Memory B cell (primary cell): Measurements from ENCODE around the gene EIF2S3.

Experiments used
- ATAC-seq: fragments of 150-1000 bp; cut with Tn5 transposase; 2 replicates; pipeline ENCODE4 v1.10.0; 2021; ENCODE audit warnings: low read depth, mild to moderate bottlenecking, moderate library complexity
- DNase-seq, 2 donors: peaks; one replicate each; pipeline ENCODE4 v3.0.0; 2022; ENCODE audit warnings: low spot score in 2 of 2
- H3K27ac Mint-ChIP-seq: one replicate; pipeline ENCODE4 v1.8.0; 2022; ENCODE audit warnings: mild to moderate bottlenecking, moderate library complexity, mixed read lengths
- H3K27me3 Mint-ChIP-seq: one replicate; pipeline ENCODE4 v1.8.0; 2022; ENCODE audit warnings: mixed read lengths
- H3K36me3 Mint-ChIP-seq: one replicate; pipeline ENCODE4 v1.8.0; 2022; ENCODE audit warnings: mild to moderate bottlenecking, mixed read lengths
- H3K4me1 Mint-ChIP-seq: one replicate; pipeline ENCODE4 v1.8.0; 2022; ENCODE audit warnings: mixed read lengths
- H3K4me3 Mint-ChIP-seq: one replicate; pipeline ENCODE4 v1.8.0; 2022; ENCODE audit warnings: mild to moderate bottlenecking, moderate library complexity, mixed read lengths
- H3K9me3 Mint-ChIP-seq: one replicate; pipeline ENCODE4 v1.8.0; 2022; ENCODE audit warnings: mixed read lengths

EIF2S3 gene

GRCh38 chrX:24081661-24082154, 27.0 kb downstream of the EIF2S3 start:
- no peak overlapping the region for H3K4me3 Mint-ChIP-seq
- peaks cover 4% of the 10 kb centered on the region for H3K4me1 Mint-ChIP-seq
- no peaks in the 10 kb centered on the region for H3K27me3 Mint-ChIP-seq
- H3K9me3 Mint-ChIP-seq, result no peaks in the 10 kb centered on the region
- DNase-seq (peak in 1 of 2 donors; percentile 24), ATAC-seq (peak; percentile 71)
- no peak overlapping the region for H3K27ac Mint-ChIP-seq
- H3K36me3 Mint-ChIP-seq, result peaks cover 3% of the 10 kb centered on the region

GRCh38 chrX:24082447-24082846, 27.7 kb downstream of the EIF2S3 start:
- no peak overlapping the region for H3K4me3 Mint-ChIP-seq
- H3K4me1 Mint-ChIP-seq, result peaks cover 4% of the 10 kb centered on the region
- no peak overlapping the region for H3K27ac Mint-ChIP-seq
- DNase-seq, result no peak
- no peaks in the 10 kb centered on the region for H3K27me3 Mint-ChIP-seq
- no peaks in the 10 kb centered on the region for H3K9me3 Mint-ChIP-seq
- ATAC-seq, result no peak
- H3K36me3 Mint-ChIP-seq, result peaks cover 2% of the 10 kb centered on the region

GRCh38 chrX:24085101-24085500, 30.3 kb downstream of the EIF2S3 start:
- Mint-ChIP-seq H3K4me3 (no peak overlapping the region), H3K36me3 (no peaks in the 10 kb centered on the region), H3K27ac (no peak overlapping the region), H3K9me3 (no peaks in the 10 kb centered on the region), H3K27me3 (no peaks in the 10 kb centered on the region), H3K4me1 (peaks cover 4% of the 10 kb centered on the region)
- ATAC-seq (no peak), DNase-seq (no peak)

- Mint-ChIP-seq H3K27me3 (no peaks in the 10 kb centered on the region), H3K36me3 (peaks cover 4% of the 10 kb centered on the region), H3K4me1 (no peaks in the 10 kb centered on the region), H3K9me3 (no peaks in the 10 kb centered on the region), H3K4me3 (no peak overlapping the region), H3K27ac (no peak overlapping the region)
- no peak for DNase-seq
- no peak for ATAC-seq
Observed at GRCh38 chrX:24090300-24091200, 35.8 kb downstream of the EIF2S3 start.

GRCh38 chrX:24093746-24094145, 39.0 kb downstream of the EIF2S3 start:
- Mint-ChIP-seq H3K9me3 (no peaks in the 10 kb centered on the region), H3K27me3 (no peaks in the 10 kb centered on the region), H3K36me3 (peaks cover 7% of the 10 kb centered on the region), H3K27ac (no peak overlapping the region), H3K4me1 (no peaks in the 10 kb centered on the region), H3K4me3 (no peak overlapping the region)
- DNase-seq (no peak), ATAC-seq (no peak)

- Mint-ChIP-seq H3K4me1 (peaks cover 2% of the 10 kb centered on the region), H3K27me3 (no peaks in the 10 kb centered on the region), H3K9me3 (no peaks in the 10 kb centered on the region), H3K4me3 (no peak overlapping the region), H3K27ac (no peak overlapping the region), H3K36me3 (peaks cover 3% of the 10 kb centered on the region)
- no peak for ATAC-seq
- no peak for DNase-seq
Observed at GRCh38 chrX:24097741-24098260, 43.0 kb downstream of the EIF2S3 start.

GRCh38 chrX:24098932-24099331, 44.2 kb downstream of the EIF2S3 start:
- Mint-ChIP-seq H3K9me3 (no peaks in the 10 kb centered on the region), H3K36me3 (peaks cover 3% of the 10 kb centered on the region), H3K4me1 (peaks cover 2% of the 10 kb centered on the region), H3K4me3 (no peak overlapping the region), H3K27ac (no peak overlapping the region), H3K27me3 (no peaks in the 10 kb centered on the region)
- ATAC-seq (no peak), DNase-seq (no peak)

- no peak overlapping the region for H3K4me3 Mint-ChIP-seq
- H3K27ac Mint-ChIP-seq, result no peak overlapping the region
- ATAC-seq (no peak), DNase-seq (no peak)
- peaks cover 3% of the 10 kb centered on the region for H3K36me3 Mint-ChIP-seq
- H3K4me1 Mint-ChIP-seq, result peaks cover 2% of the 10 kb centered on the region
- no peaks in the 10 kb centered on the region for H3K9me3 Mint-ChIP-seq
- H3K27me3 Mint-ChIP-seq, result no peaks in the 10 kb centered on the region
Observed at GRCh38 chrX:24099394-24099793, 44.6 kb downstream of the EIF2S3 start.

GRCh38 chrX:24100713-24101112, 46.0 kb downstream of the EIF2S3 start:
- Mint-ChIP-seq H3K36me3 (peaks cover 3% of the 10 kb centered on the region), H3K4me3 (no peak overlapping the region), H3K4me1 (peaks cover 2% of the 10 kb centered on the region), H3K27ac (no peak overlapping the region), H3K27me3 (no peaks in the 10 kb centered on the region), H3K9me3 (no peaks in the 10 kb centered on the region)
- DNase-seq (no peak), ATAC-seq (no peak)

- no peaks in the 10 kb centered on the region for H3K4me1 Mint-ChIP-seq
- no peak overlapping the region for H3K27ac Mint-ChIP-seq
- H3K27me3 Mint-ChIP-seq, result no peaks in the 10 kb centered on the region
- DNase-seq (no peak), ATAC-seq (no peak)
- peaks cover 1% of the 10 kb centered on the region for H3K36me3 Mint-ChIP-seq
- no peaks in the 10 kb centered on the region for H3K9me3 Mint-ChIP-seq
- H3K4me3 Mint-ChIP-seq, result no peak overlapping the region
Observed at GRCh38 chrX:24110069-24110468, 55.3 kb downstream of the EIF2S3 start.

- ATAC-seq, result no peak
Observed at GRCh38 chrX:24113181-24113580, 58.4 kb downstream of the EIF2S3 start.

GRCh38 chrX:24117258-24117657, 62.5 kb downstream of the EIF2S3 start:
- no peak for DNase-seq

More at GRCh38 chrX:24113181-24113580, 58.4 kb downstream of the EIF2S3 start:
- DNase-seq, result no peak
- no peak overlapping the region for H3K4me3 Mint-ChIP-seq
- H3K27ac Mint-ChIP-seq, result no peak overlapping the region
- H3K36me3 Mint-ChIP-seq, result peaks cover 1% of the 10 kb centered on the region
- H3K27me3 Mint-ChIP-seq, result no peaks in the 10 kb centered on the region
- H3K9me3 Mint-ChIP-seq, result no peaks in the 10 kb centered on the region
- H3K4me1 Mint-ChIP-seq, result no peaks in the 10 kb centered on the region

GRCh38 chrX:24124244-24124799, 69.6 kb downstream of the EIF2S3 start:
- Mint-ChIP-seq H3K36me3 (peaks cover 2% of the 10 kb centered on the region), H3K27me3 (no peaks in the 10 kb centered on the region), H3K9me3 (no peaks in the 10 kb centered on the region), H3K27ac (no peak overlapping the region), H3K4me3 (no peak overlapping the region), H3K4me1 (no peaks in the 10 kb centered on the region)
- DNase-seq (no peak), ATAC-seq (no peak)

More at GRCh38 chrX:24117258-24117657, 62.5 kb downstream of the EIF2S3 start:
- no peak for ATAC-seq
- Mint-ChIP-seq H3K27ac (no peak overlapping the region), H3K9me3 (no peaks in the 10 kb centered on the region), H3K27me3 (no peaks in the 10 kb centered on the region), H3K4me1 (no peaks in the 10 kb centered on the region), H3K36me3 (peaks cover 2% of the 10 kb centered on the region), H3K4me3 (no peak overlapping the region)

GRCh38 chrX:24125028-24125612, 70.4 kb downstream of the EIF2S3 start:
- Mint-ChIP-seq H3K9me3 (no peaks in the 10 kb centered on the region), H3K36me3 (peaks cover 2% of the 10 kb centered on the region), H3K4me1 (no peaks in the 10 kb centered on the region), H3K4me3 (no peak overlapping the region), H3K27ac (no peak overlapping the region), H3K27me3 (no peaks in the 10 kb centered on the region)
- ATAC-seq, result no peak
- no peak for DNase-seq
